ACHN (cell line): ENCODE measurements around the gene PKNOX2.
"Not testable (repeated sequence)": the region's sequence is repeated elsewhere in the genome, so short reads cannot be mapped to it uniquely, and the experiment has no call there.

Experiments
- DNase-seq: peaks from one replicate; pipeline ENCODE4 v3.0.0-alpha.2; 2015
- in situ Hi-C: cut with HindIII; loops from 2 replicates; pipeline ENCODE4 v1.10.0; 2017; ENCODE audit warnings: low sequenced_read_pairs, low pct_ligation_motif_present, low pct_unique_long_range_greater_than_20kb

The PKNOX2 gene

DNA sequence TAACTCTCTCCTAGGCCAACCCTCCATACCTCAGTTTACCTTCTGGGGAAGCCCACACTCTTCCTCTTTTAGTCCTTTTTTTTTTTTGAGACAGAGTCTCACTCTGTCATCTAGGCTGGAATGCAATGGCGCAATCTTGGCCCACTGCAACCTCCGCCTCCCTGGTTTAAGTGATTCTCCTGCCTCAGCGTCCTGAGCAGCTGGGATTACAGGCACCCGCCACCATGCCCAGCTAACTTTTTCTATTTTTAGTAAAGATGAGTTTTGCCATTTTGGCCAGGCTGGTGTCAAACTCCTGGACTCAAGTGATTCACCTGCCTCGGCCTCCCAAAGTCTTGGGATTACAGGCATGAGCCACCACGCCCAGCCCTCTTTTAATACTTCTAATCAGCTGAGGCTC lies 58.6 kb downstream of the PKNOX2 start:
- DNase-seq, in situ Hi-C loops: not testable (repeated sequence)

GRCh38 chr11:125223901-125224361 lies 59.4 kb downstream of the PKNOX2 start:
- no peak for DNase-seq

DNA sequence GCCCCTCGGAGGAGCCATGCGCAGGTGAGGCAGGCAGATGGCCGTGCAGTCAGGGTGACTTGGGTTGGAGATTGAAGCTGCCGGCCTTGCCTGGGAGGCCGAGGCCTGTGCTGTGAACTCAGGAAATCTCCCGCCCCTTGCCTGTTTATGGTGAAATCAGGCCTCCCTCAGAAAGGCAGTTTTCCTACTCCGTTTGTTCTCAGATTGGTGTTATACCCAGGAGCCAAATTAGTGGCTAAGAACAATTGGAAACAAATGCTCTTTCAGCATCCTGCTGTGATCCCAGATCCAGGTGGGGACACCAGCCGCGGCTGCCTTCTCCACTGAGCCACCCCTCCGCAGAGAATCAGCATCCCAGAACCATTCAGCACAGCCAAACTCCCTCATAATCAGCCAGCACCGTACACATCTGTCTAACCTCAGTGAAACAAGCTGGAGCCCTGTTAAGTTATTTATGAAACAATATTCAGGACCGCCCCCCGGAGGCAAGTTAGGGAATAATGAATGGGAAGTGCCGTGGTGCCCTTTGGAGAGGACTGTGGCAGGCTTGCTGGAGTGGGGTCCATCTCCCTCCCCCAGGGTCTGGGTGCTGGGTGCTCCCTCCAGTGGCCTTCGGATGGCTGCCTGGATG lies 60.0 kb downstream of the PKNOX2 start:
- in situ Hi-C loops, result no loop called here
- peak; percentile 14 for DNase-seq

More at GRCh38 chr11:125223901-125224361, 59.4 kb downstream of the PKNOX2 start:
- in situ Hi-C loops, result no loop called here

- DNase-seq, result no peak
- in situ Hi-C loops, result no loop called here
These were observed 60.9 kb downstream of the PKNOX2 start for GRCh38 chr11:125225401-125225800.

DNA sequence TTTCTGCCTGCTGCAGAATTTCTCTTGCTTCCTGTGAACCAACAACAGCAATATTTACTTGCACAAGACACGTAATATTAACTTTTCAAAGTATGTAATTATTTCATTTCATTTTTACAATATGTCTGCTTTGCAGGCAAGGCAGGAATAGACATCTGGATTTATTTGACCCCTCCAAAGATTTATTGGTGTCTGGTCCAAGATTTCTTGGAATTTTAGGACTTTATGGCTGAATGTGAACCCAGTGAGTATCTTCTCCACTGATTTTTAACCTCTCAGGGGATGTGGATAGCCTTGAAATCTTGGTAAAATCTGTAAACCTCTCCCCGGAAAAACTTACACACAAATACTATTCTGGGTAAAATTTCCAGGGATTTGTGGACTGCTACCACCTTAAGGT lies 61.5 kb downstream of the PKNOX2 start:
- DNase-seq, result no peak
- in situ Hi-C loops, result no loop called here

DNA sequence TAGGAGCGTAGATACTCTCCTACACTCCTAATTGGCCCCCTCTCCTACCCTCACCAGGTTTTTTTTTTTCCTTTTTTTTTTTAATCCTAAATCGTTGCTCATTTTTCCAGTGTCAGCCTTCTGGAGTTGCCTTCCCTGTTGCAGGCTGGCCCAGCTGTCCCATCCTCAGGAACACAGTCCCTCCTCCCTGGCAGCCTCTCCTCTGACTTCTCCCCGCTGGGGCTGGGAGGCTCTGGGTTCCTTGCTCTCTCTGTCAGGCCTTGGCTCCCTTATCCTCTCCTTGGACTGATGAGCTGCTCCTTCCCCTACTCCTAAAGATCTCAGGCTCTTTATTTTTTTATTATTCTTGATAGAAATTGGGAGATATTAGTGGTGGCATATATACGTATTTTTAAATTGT lies 62.2 kb downstream of the PKNOX2 start:
- in situ Hi-C loops, result no loop called here
- no peak for DNase-seq

DNA sequence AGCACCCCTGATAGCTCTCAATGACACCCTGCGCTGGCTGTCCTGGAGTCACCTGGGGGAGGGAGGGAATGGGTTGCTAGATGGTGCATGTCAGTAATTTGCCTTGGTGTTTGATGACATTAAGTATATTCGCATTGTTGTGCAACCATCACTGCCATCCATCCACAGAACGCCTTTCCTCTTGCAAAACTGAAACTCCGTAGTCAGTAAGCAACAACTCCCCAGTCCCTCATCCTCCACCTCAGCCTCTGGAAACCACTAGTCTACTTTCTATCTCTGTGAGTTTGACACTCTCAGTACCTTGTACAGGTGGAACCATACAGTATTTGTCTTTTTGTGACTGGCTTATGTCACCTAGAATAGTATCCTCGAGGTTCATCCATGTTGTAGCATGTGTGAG lies 62.6 kb downstream of the PKNOX2 start:
- no peak for DNase-seq
- in situ Hi-C loops, result no loop called here

- in situ Hi-C loops, result no loop called here
- no peak for DNase-seq
These were observed 63.9 kb downstream of the PKNOX2 start for GRCh38 chr11:125228445-125228844.

DNA sequence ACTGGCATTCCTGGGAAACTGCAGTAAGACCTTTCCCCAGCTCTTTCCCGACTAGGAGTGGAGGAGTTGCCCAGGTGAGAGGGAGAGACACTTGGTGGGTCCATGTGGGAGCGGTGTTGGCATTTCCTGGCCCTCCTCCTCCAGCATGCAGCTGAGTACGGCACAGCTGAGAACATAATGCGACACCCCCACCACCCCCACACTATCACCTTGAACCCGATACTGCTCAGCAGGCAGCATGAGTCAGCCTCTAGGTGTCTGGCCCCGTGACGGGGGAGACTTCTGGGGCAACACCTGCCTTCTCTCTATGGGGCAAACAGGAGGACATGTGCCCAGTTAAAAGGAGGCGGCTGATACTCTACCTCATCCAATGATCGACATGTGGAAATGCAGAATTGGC lies 64.4 kb downstream of the PKNOX2 start:
- in situ Hi-C loops, result no loop called here
- DNase-seq, result no peak

GRCh38 chr11:125229916-125230315 lies 65.4 kb downstream of the PKNOX2 start:
- in situ Hi-C loops, result no loop called here
- DNase-seq, result no peak

DNA sequence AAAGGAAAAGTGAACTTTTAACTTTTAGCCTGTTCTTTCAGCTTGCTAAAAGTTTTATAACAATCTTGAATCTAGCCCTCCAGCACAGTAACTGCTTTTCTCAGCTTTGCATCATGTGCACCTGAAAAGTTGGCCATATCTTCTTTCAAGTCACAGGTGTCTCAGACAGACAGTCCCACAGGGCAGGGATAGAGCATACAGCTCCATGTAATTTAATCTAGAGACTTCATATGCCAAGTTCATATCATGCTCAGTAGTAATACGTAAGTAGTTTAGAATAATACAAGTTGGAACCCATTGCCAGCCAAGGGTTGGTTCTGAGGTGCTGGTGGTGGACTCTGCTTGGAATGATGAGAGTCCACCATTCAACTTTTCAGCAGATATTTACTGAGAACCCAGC lies 68.6 kb downstream of the PKNOX2 start:
- no peak for DNase-seq
- in situ Hi-C loops, result no loop called here

- in situ Hi-C loops, result no loop called here
- DNase-seq, result no peak
These were observed 69.3 kb downstream of the PKNOX2 start for GRCh38 chr11:125233736-125234275.

- DNase-seq, result no peak
- in situ Hi-C loops, result no loop called here
These were observed 70.5 kb downstream of the PKNOX2 start for GRCh38 chr11:125235071-125235471.

DNA sequence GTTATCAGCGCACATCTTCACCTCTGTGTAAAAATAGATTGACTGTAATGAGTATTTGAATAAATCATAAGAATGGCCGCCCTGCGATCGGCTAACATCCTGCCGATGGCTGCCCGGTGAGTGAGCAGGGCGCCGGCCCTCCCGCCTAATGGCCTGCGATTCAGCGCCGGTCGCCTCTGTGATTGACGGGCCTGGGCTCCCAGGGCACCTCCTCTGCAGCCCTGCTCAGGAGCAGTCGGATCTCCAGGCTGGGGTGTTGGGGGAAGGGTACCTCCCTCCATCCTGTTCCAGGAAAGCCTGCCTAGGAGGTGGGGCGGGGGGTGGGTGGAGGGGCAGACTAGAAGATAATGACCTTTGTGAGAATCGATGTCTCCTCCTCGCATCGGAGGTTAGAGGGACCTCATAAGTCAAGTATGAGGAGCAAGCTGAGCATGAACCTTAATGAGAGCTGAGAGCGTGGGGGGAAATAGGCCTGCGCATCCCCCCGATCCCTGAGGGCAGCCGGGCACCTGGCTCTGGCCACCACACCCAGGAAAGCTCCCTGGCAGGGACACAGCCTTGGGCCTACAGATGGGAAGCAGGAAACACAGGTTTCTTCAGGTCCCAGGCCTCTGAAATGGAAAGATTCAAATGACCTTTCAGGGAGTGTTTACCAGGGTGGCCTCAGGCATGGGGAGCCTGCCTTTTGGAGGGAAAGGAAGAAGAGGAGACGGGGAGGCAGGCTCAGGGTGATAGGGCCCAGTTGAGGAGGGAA lies 71.7 kb downstream of the PKNOX2 start:
- DNase-seq, result no peak
- in situ Hi-C loops, result no loop called here

- in situ Hi-C loops, result no loop called here
- no peak for DNase-seq
These were observed 75.3 kb downstream of the PKNOX2 start for GRCh38 chr11:125239585-125240560.

GRCh38 chr11:125241104-125241503 lies 76.6 kb downstream of the PKNOX2 start:
- DNase-seq, result no peak
- in situ Hi-C loops, result no loop called here

DNA sequence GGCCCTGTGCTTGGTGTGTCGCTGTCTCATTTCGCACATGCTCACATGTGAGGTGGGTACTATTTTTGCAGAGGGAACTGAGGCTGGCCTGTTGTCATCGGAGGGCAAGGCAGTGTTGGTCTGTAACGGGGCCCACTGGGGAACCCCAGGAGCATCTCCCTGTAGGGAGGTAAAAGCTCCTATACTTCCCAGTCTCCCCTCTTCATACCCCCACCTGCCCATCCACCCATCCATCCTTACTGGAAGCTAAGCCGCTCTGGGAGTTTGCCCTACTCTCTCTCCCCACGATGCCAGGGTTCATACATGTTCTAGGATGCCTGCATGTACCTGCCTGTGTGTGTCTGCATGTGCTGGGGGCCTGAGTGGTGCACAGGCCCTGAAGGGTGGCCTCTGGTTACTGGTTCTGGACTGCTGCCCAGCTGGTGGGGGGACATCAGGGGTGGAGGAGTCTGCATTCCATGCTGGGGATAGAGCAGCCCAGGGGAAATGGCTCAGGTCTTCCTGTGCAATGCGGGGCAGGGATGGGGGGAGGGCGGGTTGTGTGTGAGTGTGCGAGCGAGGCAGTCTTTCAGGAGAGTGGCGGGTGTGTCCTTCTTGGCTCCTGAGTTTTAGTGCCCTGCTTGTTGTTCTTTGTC lies 77.7 kb downstream of the PKNOX2 start:
- no peak for DNase-seq
- in situ Hi-C loops, result no loop called here

DNA sequence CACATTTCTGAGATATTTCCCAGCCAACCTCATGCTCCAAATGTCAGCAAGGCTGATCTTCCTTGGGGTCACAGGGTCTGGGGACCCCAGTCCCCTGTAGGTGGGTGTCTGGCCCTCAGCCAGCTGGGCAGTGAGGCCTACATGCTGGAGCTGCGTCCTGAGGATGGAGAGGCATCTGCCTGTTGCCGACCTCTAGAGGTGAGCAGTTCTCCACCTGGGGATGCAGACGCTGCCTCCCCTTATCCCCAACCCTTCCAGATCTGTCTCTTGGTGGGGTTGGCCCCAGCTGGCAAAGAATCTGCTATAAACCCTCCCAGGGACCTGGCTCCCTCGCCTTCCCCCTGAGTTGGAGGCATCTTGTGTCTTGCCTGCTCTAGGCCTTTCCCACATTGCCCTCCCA lies 79.6 kb downstream of the PKNOX2 start:
- in situ Hi-C loops, result no loop called here

More for the DNA sequence above, 79.6 kb downstream of the PKNOX2 start:
- no peak for DNase-seq
